GM23338 (cell line): ENCODE results near the gene TPP1. TPM values are rescaled to one million over a fixed set of nuclear protein-coding genes. Genes with fewer than 3 reads are reported as not detected.

Experiments
- CTCF ChIP-seq, 2 experiments: fragments of 200-600 bp in 1 of 2; sonication (generic) in 1 of 2; conservative IDR thresholded peaks; 2 replicates each; pipeline versions ENCODE4 v1.5.1 to v1.6.1; 2016 to 2017; ENCODE audit warnings: antibody characterized with exemption in 2 of 2, low read depth in 2 of 2, mild to moderate bottlenecking in 2 of 2, moderate library complexity in 1 of 2
- EZH2 ChIP-seq: fragments of 200-600 bp; sonication (generic); IDR thresholded peaks from one replicate; pipeline ENCODE4 v1.8.0; 2017; ENCODE audit warnings: antibody characterized with exemption, mild to moderate bottlenecking, low read depth; ENCODE audit not compliant: unreplicated experiment
- POLR2AphosphoS5 ChIP-seq: IDR thresholded peaks from 2 replicates; pipeline ENCODE4 v1.6.1; 2016; ENCODE audit warnings: antibody characterized with exemption, low read depth
- REST ChIP-seq: IDR thresholded peaks from one replicate; pipeline ENCODE4 v1.6.1; 2018; ENCODE audit warnings: antibody characterized with exemption; ENCODE audit not compliant: unreplicated experiment
- STAT1 ChIP-seq: IDR thresholded peaks from one replicate; pipeline ENCODE4 v1.6.1; 2016; ENCODE audit warnings: antibody characterized with exemption; ENCODE audit not compliant: unreplicated experiment
- polyA plus RNA-seq: library from polyadenylated mRNA; unstranded; fragments of >200 nt; fragmentation: Nextera tagmentation; extraction: Ambion mirVana; gene quantifications from 2 replicates; pipeline ENCODE4 v1.2.1, GENCODE V29; 2016
- total RNA-seq: library from RNA; depleted of rRNA; stranded (reverse); fragments of >200 nt; shearing (Covaris generic); gene quantifications from 2 replicates; pipeline ENCODE4 v1.2.3, GENCODE V29; 2014
- TF ChIP-seq, protein P1 (sequence below): fragments of 250-450 bp; sonication (Bioruptor Pico); IDR thresholded peaks from 2 replicates; pipeline ENCODE4 v1.5.0; 2020; ENCODE audit warnings: mild to moderate bottlenecking, moderate library complexity

The TPP1 gene
- total and polyA plus RNA-seq, 2 experiments from 2014 or later, result 21.7 to 49.7 TPM

DNA sequence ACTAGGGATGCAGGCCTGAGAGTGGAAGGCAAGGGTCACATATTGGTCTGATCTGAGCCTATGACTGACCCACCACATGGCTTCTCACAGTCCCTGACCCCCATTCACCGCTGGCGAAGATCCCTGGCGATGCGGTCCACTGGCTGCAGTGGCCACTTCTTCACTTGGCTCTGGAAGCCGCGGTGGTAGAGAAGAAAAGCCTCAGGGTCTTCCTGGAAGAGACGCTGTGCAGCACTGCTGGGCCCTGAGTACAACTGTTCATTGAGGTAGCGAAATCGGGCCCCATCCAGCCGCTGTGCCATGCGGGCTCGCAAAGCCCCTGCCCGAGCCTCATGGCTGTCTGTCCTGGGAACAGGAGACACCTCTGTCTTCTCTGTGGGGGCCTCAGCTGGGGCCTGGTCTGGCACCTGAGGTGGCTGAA is 18.2 kb downstream of the TPP1 start (continued):
- TF ChIP-seq, protein P1, sequence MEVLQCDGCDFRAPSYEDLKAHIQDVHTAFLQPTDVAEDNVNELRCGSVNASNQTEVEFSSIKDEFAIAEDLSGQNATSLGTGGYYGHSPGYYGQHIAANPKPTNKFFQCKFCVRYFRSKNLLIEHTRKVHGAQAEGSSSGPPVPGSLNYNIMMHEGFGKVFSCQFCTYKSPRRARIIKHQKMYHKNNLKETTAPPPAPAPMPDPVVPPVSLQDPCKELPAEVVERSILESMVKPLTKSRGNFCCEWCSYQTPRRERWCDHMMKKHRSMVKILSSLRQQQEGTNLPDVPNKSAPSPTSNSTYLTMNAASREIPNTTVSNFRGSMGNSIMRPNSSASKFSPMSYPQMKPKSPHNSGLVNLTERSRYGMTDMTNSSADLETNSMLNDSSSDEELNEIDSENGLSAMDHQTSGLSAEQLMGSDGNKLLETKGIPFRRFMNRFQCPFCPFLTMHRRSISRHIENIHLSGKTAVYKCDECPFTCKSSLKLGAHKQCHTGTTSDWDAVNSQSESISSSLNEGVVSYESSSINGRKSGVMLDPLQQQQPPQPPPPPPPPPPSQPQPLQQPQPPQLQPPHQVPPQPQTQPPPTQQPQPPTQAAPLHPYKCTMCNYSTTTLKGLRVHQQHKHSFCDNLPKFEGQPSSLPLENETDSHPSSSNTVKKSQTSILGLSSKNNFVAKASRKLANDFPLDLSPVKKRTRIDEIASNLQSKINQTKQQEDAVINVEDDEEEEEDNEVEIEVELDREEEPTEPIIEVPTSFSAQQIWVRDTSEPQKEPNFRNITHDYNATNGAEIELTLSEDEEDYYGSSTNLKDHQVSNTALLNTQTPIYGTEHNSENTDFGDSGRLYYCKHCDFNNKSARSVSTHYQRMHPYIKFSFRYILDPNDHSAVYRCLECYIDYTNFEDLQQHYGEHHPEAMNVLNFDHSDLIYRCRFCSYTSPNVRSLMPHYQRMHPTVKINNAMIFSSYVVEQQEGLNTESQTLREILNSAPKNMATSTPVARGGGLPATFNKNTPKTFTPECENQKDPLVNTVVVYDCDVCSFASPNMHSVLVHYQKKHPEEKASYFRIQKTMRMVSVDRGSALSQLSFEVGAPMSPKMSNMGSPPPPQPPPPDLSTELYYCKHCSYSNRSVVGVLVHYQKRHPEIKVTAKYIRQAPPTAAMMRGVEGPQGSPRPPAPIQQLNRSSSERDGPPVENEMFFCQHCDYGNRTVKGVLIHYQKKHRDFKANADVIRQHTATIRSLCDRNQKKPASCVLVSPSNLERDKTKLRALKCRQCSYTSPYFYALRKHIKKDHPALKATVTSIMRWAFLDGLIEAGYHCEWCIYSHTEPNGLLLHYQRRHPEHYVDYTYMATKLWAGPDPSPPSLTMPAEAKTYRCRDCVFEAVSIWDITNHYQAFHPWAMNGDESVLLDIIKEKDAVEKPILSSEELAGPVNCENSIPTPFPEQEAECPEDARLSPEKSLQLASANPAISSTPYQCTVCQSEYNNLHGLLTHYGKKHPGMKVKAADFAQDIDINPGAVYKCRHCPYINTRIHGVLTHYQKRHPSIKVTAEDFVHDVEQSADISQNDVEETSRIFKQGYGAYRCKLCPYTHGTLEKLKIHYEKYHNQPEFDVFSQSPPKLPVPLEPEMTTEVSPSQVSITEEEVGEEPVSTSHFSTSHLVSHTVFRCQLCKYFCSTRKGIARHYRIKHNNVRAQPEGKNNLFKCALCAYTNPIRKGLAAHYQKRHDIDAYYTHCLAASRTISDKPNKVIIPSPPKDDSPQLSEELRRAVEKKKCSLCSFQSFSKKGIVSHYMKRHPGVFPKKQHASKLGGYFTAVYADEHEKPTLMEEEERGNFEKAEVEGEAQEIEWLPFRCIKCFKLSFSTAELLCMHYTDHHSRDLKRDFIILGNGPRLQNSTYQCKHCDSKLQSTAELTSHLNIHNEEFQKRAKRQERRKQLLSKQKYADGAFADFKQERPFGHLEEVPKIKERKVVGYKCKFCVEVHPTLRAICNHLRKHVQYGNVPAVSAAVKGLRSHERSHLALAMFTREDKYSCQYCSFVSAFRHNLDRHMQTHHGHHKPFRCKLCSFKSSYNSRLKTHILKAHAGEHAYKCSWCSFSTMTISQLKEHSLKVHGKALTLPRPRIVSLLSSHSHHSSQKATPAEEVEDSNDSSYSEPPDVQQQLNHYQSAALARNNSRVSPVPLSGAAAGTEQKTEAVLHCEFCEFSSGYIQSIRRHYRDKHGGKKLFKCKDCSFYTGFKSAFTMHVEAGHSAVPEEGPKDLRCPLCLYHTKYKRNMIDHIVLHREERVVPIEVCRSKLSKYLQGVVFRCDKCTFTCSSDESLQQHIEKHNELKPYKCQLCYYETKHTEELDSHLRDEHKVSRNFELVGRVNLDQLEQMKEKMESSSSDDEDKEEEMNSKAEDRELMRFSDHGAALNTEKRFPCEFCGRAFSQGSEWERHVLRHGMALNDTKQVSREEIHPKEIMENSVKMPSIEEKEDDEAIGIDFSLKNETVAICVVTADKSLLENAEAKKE (CRISPR knock-in tag), result no peak
- TF ChIP-seq CTCF (conservative IDR thresholded peaks at IDR 0.05; ENCODE audit: low read depth in 2 of 2) (no peak), EZH2 (no peak), POLR2AphosphoS5 (no peak), STAT1 (no peak), REST (no peak)
